CD4-positive, alpha-beta T cell (primary cell): ENCODE results near the gene DUOX1. TPM values are rescaled to one million over a fixed set of nuclear protein-coding genes. Genes with fewer than 3 reads are reported as not detected.

ENCODE experiments used
- ATAC-seq: fragments of 200-7000 bp; cut with Tn5 transposase; one replicate; pipeline ENCODE4 v1.10.0; 2022; ENCODE audit warnings: mild to moderate bottlenecking; ENCODE audit not compliant: poor library complexity
- CTCF ChIA-PET: fragments of 350-600 bp; sonication (Branson Sonifier 250); formaldehyde crosslinking; loops from one replicate; lab custom pipeline; 2021; ENCODE audit warnings: antibody characterized with exemption, inconsistent platforms; lab: Charles Lee
- POLR2A ChIA-PET: fragments of 350-600 bp; sonication (Branson Sonifier 250); formaldehyde crosslinking; loops from one replicate; lab custom pipeline; 2021; ENCODE audit warnings: antibody characterized with exemption, inconsistent platforms; lab: Charles Lee
- DNase-seq, 14 experiments: peaks; one replicate each; pipeline ENCODE4 v3.0.0-alpha.2; 2013 to 2020; ENCODE audit warnings: mixed read lengths in 2 of 14
- H3K27ac ChIP-seq, 2 donors: one replicate each; pipeline versions ENCODE4 v1.5.1 to v1.7.0; 2013; ENCODE audit warnings: low read length in 2 of 2, low read depth in 1 of 2, mild to moderate bottlenecking in 1 of 2
- H3K27me3 ChIP-seq, 2 experiments: 1 replicate in 1 of 2; 2 replicates in 1 of 2; pipeline versions ENCODE4 v1.6.1 to v1.7.0; 2013; ENCODE audit warnings: low read length in 2 of 2, control low read depth in 1 of 2, mild to moderate bottlenecking in 1 of 2, moderate library complexity in 1 of 2; ENCODE audit not compliant: insufficient read depth in 2 of 2, control insufficient read depth in 1 of 2
- H3K36me3 ChIP-seq: one replicate; pipeline ENCODE4 v1.6.1; 2013; ENCODE audit warnings: low read length, control low read depth; ENCODE audit not compliant: insufficient read depth
- H3K4me1 ChIP-seq: one replicate; pipeline ENCODE4 v1.6.1; 2013; ENCODE audit warnings: low read length, control low read depth; ENCODE audit not compliant: insufficient read depth
- H3K4me3 ChIP-seq: one replicate; pipeline ENCODE4 v1.5.1; 2013; ENCODE audit warnings: mild to moderate bottlenecking, low read length, moderate library complexity
- H3K9me3 ChIP-seq, 2 experiments: 1 replicate in 1 of 2; 2 replicates in 1 of 2; pipeline versions ENCODE4 v1.6.1 to v1.7.0; 2013; ENCODE audit warnings: low read length in 2 of 2, mild to moderate bottlenecking in 2 of 2, control low read depth in 1 of 2, moderate library complexity in 1 of 2; ENCODE audit not compliant: control insufficient read depth in 1 of 2, insufficient read depth in 1 of 2
- H3K27ac Mint-ChIP-seq: one replicate; pipeline ENCODE4 v1.8.0; 2020; ENCODE audit warnings: mixed read lengths
- H3K27me3 Mint-ChIP-seq: one replicate; pipeline ENCODE4 v1.8.0; 2021; ENCODE audit warnings: mixed read lengths
- H3K36me3 Mint-ChIP-seq: one replicate; pipeline ENCODE4 v1.8.0; 2021; ENCODE audit warnings: low read depth, mixed read lengths
- H3K4me1 Mint-ChIP-seq: one replicate; pipeline ENCODE4 v1.8.0; 2021; ENCODE audit warnings: low read depth, mixed read lengths
- H3K4me3 Mint-ChIP-seq: one replicate; pipeline ENCODE4 v1.8.0; 2020; ENCODE audit warnings: mild to moderate bottlenecking, mixed read lengths
- H3K9me3 Mint-ChIP-seq: one replicate; pipeline ENCODE4 v1.8.0; 2020; ENCODE audit warnings: mixed read lengths
- intact Hi-C, 2 experiments: fragments of 100-400 bp; cut with DNase I in 1 of 2; cut with micrococcal nuclease in 1 of 2; formaldehyde crosslinking; loops; one replicate each; pipeline versions ENCODE4 v1.15.1 to v1.9.0; 2023 to 2025; cut with DNase I, micrococcal nuclease
- total RNA-seq, 174 experiments: library from RNA in 2 of 174; stranded (reverse) in 2 of 174; gene quantifications; one replicate each; pipeline ENCODE4 v1.2.3 and lab custom pipeline; 2021 to 2026
- TF ChIP-seq, protein P1 (sequence below): fragments of 200-600 bp; IDR thresholded peaks from one replicate; pipeline ENCODE4 v1.8.0; 2022; ENCODE audit warnings: antibody characterized with exemption, mild to moderate bottlenecking

Gene DUOX1
- total RNA-seq, 2 experiments from 2014 or later, result 0.17 to 0.25 TPM

DNA sequence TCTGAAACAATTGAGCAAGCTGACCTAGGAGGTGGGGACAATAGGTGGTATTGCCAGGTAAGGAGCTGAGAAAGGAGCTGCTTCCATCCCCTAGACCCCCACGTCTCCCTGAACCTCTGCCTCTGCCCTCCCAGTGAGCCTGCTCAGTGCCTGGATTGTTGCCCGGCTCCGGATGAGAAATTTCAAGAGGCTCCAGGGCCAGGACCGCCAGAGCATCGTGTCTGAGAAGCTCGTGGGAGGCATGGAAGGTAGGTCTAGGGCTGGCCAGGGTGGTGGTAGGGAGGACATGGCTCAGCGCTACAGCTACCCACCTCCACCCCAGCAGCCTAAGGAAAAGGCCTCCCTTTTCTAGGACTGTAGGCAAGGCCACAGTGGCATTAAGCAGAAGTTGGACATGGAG lies 13.3 kb downstream of the DUOX1 start:
- Mint-ChIP-seq H3K4me3 (no peak overlapping the region), H3K36me3 (no peaks in the 10 kb centered on the region), H3K27me3 (peaks cover 5% of the 10 kb centered on the region), H3K9me3 (no peaks in the 10 kb centered on the region), H3K27ac (no peak overlapping the region), H3K4me1 (no peaks in the 10 kb centered on the region)
- ChIA-PET POLR2A (no interaction called here), CTCF (no interaction called here)
- H3K27me3 ChIP-seq, result peaks cover 0 to 2% of the 10 kb centered on the region in 2 experiments
- ATAC-seq, result no peak
- H3K9me3 ChIP-seq, result no peaks in the 10 kb centered on the region
- DNase-seq, result no peak
- intact Hi-C loops, result no loop called here
- TF ChIP-seq, protein P1, sequence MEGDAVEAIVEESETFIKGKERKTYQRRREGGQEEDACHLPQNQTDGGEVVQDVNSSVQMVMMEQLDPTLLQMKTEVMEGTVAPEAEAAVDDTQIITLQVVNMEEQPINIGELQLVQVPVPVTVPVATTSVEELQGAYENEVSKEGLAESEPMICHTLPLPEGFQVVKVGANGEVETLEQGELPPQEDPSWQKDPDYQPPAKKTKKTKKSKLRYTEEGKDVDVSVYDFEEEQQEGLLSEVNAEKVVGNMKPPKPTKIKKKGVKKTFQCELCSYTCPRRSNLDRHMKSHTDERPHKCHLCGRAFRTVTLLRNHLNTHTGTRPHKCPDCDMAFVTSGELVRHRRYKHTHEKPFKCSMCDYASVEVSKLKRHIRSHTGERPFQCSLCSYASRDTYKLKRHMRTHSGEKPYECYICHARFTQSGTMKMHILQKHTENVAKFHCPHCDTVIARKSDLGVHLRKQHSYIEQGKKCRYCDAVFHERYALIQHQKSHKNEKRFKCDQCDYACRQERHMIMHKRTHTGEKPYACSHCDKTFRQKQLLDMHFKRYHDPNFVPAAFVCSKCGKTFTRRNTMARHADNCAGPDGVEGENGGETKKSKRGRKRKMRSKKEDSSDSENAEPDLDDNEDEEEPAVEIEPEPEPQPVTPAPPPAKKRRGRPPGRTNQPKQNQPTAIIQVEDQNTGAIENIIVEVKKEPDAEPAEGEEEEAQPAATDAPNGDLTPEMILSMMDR, result no peak
- no peaks in the 10 kb centered on the region for H3K36me3 ChIP-seq
- no peak overlapping the region for H3K4me3 ChIP-seq
- H3K4me1 ChIP-seq, result no peaks in the 10 kb centered on the region
- H3K27ac ChIP-seq, result no peak overlapping the region

DNA sequence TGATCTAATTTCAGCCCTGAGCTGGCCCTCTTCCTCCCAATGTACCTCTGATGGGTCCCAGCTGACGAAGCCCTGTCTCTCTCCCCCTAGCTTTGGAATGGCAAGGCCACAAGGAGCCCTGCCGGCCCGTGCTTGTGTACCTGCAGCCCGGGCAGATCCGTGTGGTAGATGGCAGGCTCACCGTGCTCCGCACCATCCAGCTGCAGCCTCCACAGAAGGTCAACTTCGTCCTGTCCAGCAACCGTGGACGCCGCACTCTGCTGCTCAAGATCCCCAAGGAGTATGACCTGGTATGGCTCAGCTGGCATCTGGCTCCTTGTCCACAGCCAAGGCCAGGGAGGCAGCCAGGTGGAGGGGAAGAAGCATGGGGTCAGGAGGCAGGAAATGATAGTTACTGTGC lies 14.2 kb downstream of the DUOX1 start:
- Histone ChIP-seq H3K4me3 (no peak overlapping the region), H3K27me3 (peaks cover 0 to 2% of the 10 kb centered on the region in 2 experiments), H3K9me3 (no peaks in the 10 kb centered on the region), H3K36me3 (no peaks in the 10 kb centered on the region), H3K4me1 (no peaks in the 10 kb centered on the region), H3K27ac (no peak overlapping the region)
- TF ChIP-seq, protein P1, result no peak
- no peaks in the 10 kb centered on the region for H3K36me3 Mint-ChIP-seq
- H3K4me1 Mint-ChIP-seq, result no peaks in the 10 kb centered on the region
- ATAC-seq, result no peak
- no peaks in the 10 kb centered on the region for H3K27me3 Mint-ChIP-seq
- intact Hi-C loops, result no loop called here
- DNase-seq, result no peak
- H3K4me3 Mint-ChIP-seq, result no peak overlapping the region
- H3K9me3 Mint-ChIP-seq, result no peaks in the 10 kb centered on the region
- no peak overlapping the region for H3K27ac Mint-ChIP-seq
- CTCF ChIA-PET, result no interaction called here
- POLR2A ChIA-PET, result no interaction called here

DNA sequence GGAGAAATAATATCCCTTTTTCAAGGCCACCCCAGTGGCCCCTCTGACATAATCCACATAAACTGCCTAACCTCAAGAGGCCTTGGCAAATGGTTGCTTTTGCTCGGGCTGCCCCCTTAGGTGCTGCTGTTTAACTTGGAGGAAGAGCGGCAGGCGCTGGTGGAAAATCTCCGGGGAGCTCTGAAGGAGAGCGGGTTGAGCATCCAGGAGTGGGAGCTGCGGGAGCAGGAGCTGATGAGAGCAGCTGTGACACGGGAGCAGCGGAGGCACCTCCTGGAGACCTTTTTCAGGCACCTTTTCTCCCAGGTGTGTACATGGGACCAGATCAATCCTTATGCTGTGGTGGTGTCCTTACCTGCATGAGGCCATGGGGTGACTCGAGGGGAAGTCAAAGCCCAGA lies 15.0 kb downstream of the DUOX1 start:
- DNase-seq, result no peak
- Histone ChIP-seq H3K27me3 (peaks cover 0 to 2% of the 10 kb centered on the region in 2 experiments), H3K4me1 (no peaks in the 10 kb centered on the region), H3K4me3 (no peak overlapping the region), H3K27ac (no peak overlapping the region), H3K36me3 (no peaks in the 10 kb centered on the region), H3K9me3 (no peaks in the 10 kb centered on the region)
- Mint-ChIP-seq H3K27ac (no peak overlapping the region), H3K9me3 (no peaks in the 10 kb centered on the region), H3K36me3 (no peaks in the 10 kb centered on the region), H3K4me1 (no peaks in the 10 kb centered on the region), H3K4me3 (no peak overlapping the region), H3K27me3 (no peaks in the 10 kb centered on the region)
- intact Hi-C loops, result no loop called here
- ChIA-PET POLR2A (no interaction called here), CTCF (no interaction called here)
- no peak for ATAC-seq
- TF ChIP-seq, protein P1, result no peak
